Choroid plexus epithelial cell (primary cell): ENCODE measurements around the gene ALK.

ENCODE experiments used
- DNase-seq: peaks from one replicate; pipeline ENCODE4 v3.0.0-alpha.2; 2010; ENCODE audit warnings: low read depth
- H3K4me3 ChIP-seq: 2 replicates; pipeline ENCODE4 v1.5.1; 2011; ENCODE audit warnings: low read depth, mild to moderate bottlenecking, control low read depth, low read length, moderate library complexity
- CTCF ChIP-seq: conservative IDR thresholded peaks from 2 replicates; pipeline ENCODE4 v1.5.1; 2011; ENCODE audit warnings: low read depth, mild to moderate bottlenecking, control low read depth, inconsistent platforms, low read length, moderate library complexity

The ALK gene

GRCh38 chr2:29916571-29916970 is 4.8 kb downstream of the ALK start:
- DNase-seq = no peak
- TF ChIP-seq CTCF = no peak
- H3K4me3 ChIP-seq = no peak overlapping the region

DNA sequence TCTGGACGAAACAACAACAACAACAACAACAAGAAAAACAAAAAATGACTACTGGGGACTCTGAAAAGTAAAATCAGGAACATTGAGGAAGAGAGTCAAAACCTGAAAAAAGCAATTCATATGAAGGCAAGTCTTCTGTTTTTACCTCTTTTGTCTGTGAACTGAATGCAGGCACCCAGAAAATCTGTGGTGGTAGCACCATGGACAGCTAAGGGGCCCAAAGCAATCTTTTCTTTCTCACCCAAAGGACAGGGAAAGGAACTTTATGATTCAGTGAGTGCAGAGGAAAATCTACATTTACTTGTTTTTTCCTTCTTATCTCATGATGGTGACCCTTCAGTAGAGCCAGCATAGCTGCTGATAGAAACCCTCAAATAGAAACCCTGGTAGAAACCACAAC is 10.4 kb downstream of the ALK start:
- DNase-seq = no peak
- TF ChIP-seq CTCF = no peak
- no peak overlapping the region for H3K4me3 ChIP-seq

- DNase-seq = no peak
- TF ChIP-seq CTCF = no peak
- no peak overlapping the region for H3K4me3 ChIP-seq
Measured at GRCh38 chr2:29910465-29910864, 10.9 kb downstream of the ALK start.

GRCh38 chr2:29902356-29902755 is 19.0 kb downstream of the ALK start:
- no peak overlapping the region for H3K4me3 ChIP-seq
- peak; percentile 7 for DNase-seq
- no peak for TF ChIP-seq CTCF

GRCh38 chr2:29900971-29901633 is 20.3 kb downstream of the ALK start:
- H3K4me3 ChIP-seq = no peak overlapping the region
- DNase-seq = no peak
- no peak for TF ChIP-seq CTCF

- H3K4me3 ChIP-seq = no peak overlapping the region
- TF ChIP-seq CTCF = no peak
- DNase-seq = no peak
Measured at GRCh38 chr2:29898999-29899398, 22.4 kb downstream of the ALK start.
